HG03103 (cell line): ENCODE results near the gene MTURN.

Experiments
- ATAC-seq: cut with Tn5 transposase; IDR thresholded peaks from one replicate; pipeline ENCODE4 v1.9.1; 2021; ENCODE audit warnings: low read depth; ENCODE audit not compliant: unreplicated experiment

MTURN gene

GRCh38 chr7:30135301-30136116 lies 723 bp downstream of the MTURN start:
- peak; percentile 19 for ATAC-seq

- ATAC-seq: no peak
Measured at GRCh38 chr7:30136117-30136731, 1.4 kb downstream of the MTURN start.

GRCh38 chr7:30136743-30137485 lies 2.1 kb downstream of the MTURN start:
- no peak for ATAC-seq

DNA sequence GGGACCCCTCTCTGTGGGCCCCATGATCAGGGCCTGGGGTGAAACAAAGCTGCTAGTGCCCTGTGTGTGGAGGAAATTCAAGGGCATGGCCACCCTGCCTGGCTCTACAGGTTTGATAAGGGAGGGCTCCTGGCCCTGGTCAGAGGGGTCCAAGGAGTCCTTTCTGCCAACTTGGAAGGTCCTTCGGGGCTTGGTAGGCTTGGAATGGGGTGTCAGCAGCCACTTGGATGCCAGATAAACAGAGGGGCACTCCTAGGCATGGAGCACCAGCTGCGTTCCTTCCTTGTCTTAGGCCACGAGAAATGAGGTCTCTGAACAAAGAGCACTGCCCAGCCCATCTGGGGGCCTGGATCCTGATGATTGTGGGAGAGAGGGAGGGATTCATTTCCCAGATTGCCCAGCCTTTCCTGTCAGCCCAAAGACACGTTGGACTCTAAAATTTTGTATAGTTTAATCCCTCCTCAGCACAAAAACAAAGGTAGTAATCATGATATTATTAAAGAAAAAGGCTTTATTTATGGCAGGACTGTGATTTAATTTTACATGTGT lies 5.1 kb downstream of the MTURN start:
- no peak for ATAC-seq

- ATAC-seq: no peak
Measured at GRCh38 chr7:30140456-30140855, 5.7 kb downstream of the MTURN start.

- no peak for ATAC-seq
Measured at GRCh38 chr7:30142710-30143109, 7.9 kb downstream of the MTURN start.

DNA sequence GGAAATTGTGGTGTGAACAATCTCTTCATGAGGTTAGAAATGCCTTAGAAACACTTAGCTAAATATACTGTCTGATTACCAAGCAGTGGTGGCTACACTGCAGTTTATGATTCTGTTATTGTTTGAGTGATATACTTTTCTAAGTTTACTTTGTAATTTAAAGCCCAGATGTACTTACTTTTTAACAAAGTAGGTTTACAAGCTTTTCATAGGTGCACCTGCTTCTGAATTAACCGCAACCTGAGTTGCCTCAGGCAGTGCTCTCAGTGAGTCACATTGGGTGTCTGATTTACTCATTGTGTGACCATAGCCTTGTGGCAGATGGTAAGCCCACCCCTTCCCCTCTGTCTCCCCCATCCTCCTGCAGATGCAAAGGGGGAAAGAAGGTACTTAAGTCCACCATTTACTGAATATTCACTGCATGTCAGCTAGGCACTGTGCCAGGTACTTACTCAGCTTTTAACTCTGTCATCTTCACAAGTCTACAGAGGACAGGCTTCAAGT lies 9.0 kb downstream of the MTURN start:
- no peak for ATAC-seq

DNA sequence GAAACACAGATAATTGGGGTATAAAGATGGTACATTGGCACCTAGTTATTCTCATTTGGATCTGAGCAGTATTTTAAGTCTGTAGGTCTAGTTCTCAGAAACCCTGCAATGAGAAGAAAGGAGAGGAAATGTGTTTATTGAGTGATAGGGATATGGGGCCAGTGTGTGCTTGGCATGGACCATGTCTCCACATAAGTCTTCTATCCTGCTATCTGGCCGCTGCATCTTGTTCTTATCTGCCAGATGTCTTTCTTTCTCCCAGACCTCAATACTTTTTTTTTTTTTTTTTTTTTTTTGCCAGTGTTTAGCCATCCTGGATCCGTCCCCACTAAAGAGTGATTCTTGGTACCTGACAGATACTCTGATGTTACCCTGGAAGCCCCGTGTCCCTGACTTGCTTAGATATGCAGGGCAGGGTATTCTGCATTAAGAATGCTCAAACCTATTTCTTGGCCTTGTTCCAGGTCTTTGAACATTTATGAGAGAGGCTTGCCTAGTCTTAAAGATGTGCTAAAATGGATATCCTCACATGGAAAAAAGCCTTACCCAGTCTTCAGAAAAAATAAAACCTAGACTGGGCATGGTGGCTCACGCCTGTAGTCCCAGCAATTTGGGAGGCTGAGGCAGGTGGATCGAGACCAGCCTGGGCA lies 10.0 kb downstream of the MTURN start:
- ATAC-seq: no peak

- no peak for ATAC-seq
Measured at GRCh38 chr7:30145426-30145970, 10.7 kb downstream of the MTURN start.

- ATAC-seq: no peak
Measured at GRCh38 chr7:30146127-30146612, 11.4 kb downstream of the MTURN start.

GRCh38 chr7:30147223-30147622 lies 12.4 kb downstream of the MTURN start:
- no peak for ATAC-seq

- no peak for ATAC-seq
Measured at GRCh38 chr7:30147785-30148184, 13.0 kb downstream of the MTURN start.

DNA sequence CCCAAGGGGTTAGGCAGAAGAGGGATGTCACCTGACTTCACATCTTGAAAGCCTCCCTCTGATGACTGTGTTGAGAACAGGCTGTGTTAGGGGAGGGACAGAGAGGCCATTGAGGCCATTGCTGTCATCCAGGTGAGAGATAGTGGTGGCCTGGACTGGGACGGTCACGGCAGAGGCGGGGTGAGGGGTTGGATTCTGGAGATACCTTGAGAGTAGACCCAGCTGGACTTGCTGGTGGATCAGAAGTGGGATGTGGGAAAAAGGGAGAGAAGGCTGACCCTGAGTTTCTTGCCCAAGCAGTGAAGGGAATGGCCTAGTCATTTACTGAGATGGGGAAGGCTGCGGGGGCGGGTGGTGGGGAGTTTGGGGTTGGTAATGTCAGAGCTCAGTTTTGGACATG lies 13.6 kb downstream of the MTURN start:
- ATAC-seq: no peak

DNA sequence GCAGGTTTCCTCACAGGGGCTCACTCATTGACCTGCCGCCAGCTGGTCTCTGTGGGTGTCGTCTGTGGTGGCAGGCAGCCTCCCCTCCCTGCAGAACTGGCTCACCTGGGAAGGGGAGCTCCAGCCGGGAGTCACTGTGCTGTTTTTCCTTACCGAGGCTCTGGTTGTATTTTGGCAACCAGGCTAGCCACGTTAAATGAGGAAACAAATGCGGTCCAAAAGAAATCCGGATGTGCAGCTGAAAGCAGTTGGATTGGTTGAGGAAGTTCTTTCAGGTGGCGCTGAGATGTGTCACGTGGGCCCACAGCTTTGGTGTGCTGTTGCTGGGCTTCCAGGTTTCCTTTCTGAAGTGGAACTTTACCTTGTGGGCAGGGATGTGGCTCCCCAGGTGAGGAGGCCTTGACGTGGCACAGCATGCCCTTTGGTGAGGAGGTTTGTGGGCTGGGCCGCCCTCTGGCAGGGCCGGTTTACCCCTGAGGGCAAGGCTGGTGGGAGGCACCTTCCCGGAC lies 14.2 kb downstream of the MTURN start:
- no peak for ATAC-seq

GRCh38 chr7:30149640-30150272 lies 15.0 kb downstream of the MTURN start:
- ATAC-seq: no peak

GRCh38 chr7:30150711-30151110 lies 15.9 kb downstream of the MTURN start:
- ATAC-seq: no peak

- no peak for ATAC-seq
Measured at GRCh38 chr7:30154111-30154587, 19.4 kb downstream of the MTURN start.

GRCh38 chr7:30155481-30155880 lies 20.7 kb downstream of the MTURN start:
- no peak for ATAC-seq

DNA sequence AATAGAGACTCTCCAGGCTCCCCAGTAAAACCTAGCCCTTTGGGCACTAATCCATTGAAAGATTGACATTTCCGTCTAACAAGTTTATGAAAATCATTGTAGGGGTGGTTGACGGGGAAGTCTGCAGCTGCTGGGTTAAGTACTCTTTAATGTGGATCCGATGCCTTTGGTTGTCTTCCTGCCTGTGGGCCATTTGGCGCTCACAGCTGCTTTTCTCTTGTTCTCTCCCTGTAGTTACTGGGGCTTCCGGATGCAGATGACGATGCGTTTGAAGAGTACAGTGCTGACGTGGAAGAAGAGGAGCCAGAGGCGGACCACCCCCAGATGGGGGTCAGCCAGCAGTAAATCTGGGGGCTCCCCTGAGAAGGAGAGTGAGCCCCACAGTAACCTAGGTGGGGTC lies 22.4 kb downstream of the MTURN start:
- no peak for ATAC-seq
